HG03280 (cell line): ENCODE results near the gene TEAD1.
A peak's percentile ranks its signal among the peaks of the same experiment; 100 is the strongest.

Source experiments
- ATAC-seq: cut with Tn5 transposase; IDR thresholded peaks from one replicate; pipeline ENCODE4 v1.9.1; 2021; ENCODE audit warnings: mild to moderate bottlenecking, moderate library complexity; ENCODE audit not compliant: unreplicated experiment

Gene TEAD1

GRCh38 chr11:12761029-12761428 is 86.8 kb downstream of the TEAD1 start:
- ATAC-seq = no peak

DNA sequence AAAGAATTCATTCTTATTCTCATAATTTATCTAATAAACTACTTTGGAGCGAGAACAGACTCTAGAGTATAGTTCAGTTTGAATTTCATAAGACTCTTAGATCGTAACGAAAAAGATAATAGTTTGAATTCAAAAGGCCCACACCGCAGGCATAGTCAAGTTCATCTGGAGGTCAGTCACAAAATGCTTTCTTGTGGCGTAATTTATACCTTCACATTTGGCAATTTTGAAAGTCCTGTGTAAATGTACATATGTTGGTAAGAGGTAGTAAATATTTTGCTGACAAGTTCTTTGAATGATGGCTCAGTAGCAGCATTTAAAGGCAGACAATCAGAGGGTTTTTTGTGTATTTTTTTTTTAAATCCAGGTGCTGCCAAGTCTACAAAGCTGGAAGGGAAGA is 88.1 kb downstream of the TEAD1 start:
- no peak for ATAC-seq

DNA sequence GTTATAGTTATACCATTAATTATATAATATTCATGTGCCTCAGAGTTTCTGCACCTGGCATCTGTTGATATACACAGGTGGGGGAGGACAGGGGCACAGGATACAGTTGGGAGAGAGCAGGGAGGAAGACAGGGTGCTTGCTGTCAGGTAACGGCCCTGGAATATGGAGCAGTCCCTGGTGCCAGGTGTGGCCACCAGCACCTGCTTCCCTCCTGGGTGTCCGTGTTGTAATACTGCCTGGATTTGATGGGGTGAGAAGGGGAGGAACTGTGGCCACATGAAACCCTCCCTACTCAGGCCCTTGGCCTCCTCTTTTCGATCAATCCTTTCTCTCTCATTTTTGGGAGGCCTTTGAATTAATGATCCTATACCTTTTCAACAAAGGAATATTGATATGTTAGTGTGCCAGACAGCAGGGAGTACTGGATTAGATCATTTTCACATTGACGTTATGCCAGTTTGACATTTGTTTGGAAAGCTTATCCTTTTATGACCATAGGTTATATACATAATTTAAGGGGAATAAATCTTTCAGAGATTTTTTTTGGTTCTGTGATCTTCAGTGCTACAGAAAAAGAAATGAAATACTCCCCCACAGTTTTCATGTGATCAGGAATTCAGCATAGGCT is 88.6 kb downstream of the TEAD1 start:
- ATAC-seq = no peak

- no peak for ATAC-seq
Observed at GRCh38 chr11:12764187-12764914, 90.1 kb downstream of the TEAD1 start.

DNA sequence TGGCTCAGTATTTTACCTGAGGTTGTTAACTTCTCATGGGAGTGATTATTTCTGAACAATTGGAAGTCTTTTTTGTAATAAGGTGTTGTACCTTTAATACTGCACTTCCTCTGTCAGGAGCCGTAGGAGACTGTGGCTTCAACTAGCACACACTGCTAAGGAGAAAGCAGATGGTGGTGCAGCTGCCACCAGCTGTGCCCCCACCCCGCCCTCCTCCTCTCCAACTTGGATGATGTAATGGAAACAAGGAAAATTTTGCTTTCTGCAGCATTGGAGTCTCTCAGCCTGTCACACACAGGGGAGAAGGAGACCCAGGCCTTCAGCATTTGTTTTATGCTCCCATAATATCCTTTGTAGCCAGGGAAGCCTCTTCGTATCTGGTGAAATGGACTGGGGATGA is 91.2 kb downstream of the TEAD1 start:
- ATAC-seq = no peak

DNA sequence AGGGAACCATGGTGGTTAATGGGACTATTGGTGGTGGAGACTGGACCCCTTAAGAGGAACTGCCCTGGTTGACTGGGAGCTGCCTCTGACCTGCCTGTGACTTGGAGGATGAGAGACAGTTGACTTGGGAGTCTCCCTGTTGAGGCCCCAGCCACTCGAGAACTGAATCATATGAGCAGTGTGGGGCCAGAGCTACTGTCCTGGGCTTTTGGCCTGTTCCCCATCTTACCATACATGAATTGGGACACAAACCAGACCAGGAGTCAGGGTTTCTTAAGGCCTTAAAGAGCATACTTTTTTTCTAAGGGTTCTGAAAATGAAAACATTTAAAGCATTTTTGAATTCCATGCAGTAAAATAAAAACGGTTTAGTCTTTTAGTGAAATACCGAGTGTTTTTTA is 92.8 kb downstream of the TEAD1 start:
- no peak for ATAC-seq

- ATAC-seq = no peak
Observed at GRCh38 chr11:12767577-12767976, 93.4 kb downstream of the TEAD1 start.

- peak; percentile 52 for ATAC-seq
Observed at GRCh38 chr11:12768726-12769673, 94.8 kb downstream of the TEAD1 start.

- no peak for ATAC-seq
Observed at GRCh38 chr11:12769834-12770345, 95.7 kb downstream of the TEAD1 start.

DNA sequence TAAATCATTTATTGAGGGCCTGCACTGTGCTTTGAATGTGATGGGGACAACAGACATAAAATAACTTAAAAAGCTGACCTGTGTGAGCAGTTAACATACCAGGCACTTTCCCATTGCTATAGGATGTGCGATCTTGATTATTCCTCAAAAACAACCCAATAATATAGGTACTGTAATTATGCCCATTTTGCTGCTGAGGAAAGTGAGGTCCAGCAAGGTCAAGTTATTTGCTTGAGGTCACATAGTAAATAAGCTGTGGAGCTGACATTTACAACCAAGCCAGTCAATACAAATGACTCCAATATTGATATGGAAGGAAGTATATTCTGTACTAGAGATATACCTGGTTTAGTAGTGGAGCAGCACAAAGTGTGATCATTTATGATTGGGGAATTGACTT is 96.2 kb downstream of the TEAD1 start:
- ATAC-seq = no peak

DNA sequence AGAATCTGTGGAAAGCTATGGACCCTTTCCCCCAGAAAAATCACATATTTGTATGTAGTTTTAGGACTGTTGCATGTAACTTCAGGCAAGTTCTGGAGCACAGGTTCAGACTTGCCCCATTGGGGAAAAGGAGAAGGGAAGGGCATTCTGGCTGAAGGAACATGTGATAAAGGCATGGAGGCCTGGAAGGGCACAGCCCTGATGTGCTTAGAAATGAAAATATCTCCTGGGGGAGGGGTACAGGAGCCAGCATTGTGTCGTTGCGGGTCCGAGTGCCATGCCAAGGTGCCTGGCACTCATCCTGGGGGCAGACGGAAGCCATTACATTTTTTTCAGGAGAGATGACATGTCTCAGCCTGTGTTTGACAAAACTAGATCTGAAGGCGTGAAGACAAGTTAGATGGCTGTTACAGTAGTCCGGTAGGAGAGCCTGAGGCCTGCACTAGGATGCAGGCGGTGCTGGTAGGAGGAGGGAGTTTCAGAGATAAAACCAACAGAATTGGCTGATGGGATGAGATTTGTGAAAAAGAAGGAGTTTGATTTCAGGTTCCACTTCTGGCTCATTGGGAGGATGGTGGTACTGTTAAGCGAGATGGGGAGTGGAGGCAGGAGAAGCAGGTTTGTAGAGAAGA is 96.9 kb downstream of the TEAD1 start:
- ATAC-seq = no peak

DNA sequence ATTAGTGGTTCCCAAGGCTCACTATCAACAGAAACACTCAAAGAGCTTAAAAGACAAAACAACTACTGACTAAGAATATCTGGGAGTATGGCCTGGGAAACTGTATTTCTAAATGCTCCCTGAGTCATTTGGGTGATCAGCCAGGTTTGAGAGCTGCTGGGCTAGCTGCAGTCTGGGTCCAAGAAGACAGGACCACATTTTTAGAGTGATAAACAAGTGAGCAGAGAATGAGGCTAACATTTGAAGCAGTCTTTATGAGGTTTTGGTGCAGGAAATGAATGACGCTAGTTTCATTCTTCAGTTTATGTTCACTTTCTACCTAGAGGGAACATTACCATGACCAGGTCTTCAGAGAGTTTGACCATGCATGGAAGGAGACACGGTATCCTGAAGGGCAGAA is 97.7 kb downstream of the TEAD1 start:
- no peak for ATAC-seq

DNA sequence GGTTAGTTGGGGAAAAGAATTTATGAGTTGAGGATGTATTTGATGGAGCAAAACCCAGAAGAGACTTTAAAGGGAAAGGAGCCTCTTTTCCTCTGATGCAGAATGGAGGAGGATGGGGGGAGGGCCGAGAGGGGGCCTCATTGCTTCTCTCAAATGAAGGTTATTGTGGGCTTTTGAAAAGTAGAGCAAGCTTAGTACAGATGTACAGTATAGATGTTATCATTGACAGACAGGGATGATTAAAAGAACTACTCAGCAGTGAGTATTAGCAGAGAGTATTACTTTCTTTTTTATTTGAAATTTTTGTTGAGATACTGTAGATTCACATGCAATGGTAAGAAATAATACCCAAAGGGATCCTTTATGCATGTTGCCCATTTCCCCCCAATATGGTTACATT is 98.1 kb downstream of the TEAD1 start:
- no peak for ATAC-seq

DNA sequence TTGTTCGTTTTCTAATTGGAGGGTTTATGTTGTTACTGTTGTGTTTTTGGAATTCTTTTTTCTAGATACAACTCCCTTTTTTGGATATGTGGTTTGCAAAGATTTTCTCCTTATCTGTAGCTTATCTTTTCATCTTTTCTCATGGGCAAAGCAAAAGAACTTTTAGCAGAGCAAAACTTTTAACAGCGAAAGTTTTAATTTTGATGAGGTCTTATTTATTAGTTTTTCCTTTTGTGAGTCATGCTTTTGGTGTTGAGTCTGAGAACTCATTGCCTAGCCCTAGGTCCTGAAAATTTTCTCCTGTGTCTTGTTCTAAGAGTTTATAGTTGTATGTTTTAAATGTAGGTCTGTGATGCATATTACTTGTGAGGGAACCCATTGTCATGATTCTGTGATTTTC is 99.4 kb downstream of the TEAD1 start:
- ATAC-seq = no peak

DNA sequence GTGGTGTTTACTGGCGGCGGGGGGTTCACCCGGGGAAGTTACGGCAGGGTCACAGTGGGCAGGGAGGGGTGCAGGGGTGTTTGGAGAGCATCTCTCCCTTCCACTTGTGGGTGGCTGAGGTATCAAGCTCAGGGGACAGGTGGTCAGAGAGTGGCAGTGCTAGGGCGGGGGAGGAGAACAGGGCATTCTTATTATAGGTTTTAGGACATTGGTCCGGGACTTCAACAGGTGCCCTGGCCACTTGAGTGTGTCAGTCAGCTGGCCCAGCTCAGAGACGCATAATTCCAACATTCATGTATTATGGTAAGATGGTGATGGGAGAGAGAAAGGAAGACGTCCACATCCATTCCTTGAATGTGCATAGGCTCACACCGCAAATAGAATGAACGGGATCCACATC is 101.7 kb downstream of the TEAD1 start:
- no peak for ATAC-seq

- ATAC-seq = no peak
Observed at GRCh38 chr11:12777208-12777874, 103.1 kb downstream of the TEAD1 start.

DNA sequence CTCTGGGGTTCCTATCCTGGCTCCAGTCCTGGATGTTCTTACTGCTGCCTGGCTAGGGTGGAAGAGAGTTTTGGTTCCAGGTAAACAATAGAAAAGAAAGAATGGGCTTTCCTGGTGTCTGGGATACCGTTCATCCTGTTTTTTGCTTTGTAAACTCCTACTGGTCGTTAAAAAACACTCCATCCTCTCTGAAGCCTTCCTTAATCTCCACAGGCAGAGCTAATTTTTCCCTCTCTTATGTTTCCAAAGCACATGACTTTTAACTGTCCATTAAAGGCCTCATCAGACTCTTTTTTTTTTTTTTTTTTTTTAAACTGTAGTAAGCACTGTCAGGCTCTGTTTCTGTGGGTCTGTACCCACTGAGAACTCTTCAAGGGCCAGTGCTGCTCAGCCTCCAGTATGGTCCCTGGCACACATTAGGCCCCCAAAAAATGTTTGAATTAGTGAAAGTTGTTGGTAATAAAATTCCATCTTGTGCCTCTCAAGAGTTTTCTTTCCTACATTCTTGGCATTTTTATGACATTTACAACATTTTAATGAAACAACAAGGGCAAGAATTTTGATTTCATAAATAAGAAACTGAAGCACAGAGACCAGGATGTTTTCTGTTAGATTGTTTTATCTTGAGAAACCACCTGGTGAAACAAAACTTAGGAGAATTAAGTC is 104.2 kb downstream of the TEAD1 start:
- ATAC-seq = no peak

- ATAC-seq = no peak
Observed at GRCh38 chr11:12783765-12784164, 109.5 kb downstream of the TEAD1 start.

DNA sequence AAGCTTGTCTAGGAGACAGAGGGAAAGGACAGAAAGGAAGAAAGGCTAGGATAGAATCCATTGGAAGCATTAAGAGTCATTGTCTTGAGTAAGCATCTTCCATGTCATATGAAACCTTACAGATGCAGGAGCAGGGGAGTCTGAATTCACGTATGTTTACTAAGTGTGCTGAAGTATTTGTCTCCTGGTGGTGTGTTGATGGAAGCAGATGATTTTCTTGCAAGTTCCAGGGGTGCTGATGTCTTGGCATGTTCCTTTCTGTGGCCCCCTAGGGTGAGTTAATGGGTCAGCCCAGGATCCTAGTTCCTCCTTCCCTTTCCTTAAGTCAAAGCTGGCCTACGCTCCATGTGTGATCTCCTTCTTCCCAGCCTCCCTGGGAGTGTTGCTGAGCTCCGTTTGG is 110.2 kb downstream of the TEAD1 start:
- no peak for ATAC-seq

DNA sequence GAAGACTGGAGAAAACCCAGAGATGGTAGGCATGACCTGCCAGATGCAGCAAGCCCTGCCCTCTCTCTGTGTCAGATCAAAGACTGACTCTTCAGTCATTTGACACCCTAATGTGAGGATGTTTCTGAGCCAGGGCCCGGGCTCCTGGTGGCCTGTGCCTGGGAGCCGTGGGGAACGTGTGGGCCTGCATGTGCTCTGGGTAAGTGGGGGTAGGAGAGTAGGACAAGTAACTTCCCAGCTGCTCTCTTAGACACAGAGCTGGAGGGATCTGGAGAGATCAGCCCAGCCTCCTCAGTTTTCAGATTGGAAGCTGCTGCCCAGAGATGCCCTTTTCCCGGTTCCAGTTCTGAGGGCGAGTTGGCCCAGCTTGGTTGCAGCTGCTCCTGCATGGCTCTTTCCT is 110.8 kb downstream of the TEAD1 start:
- no peak for ATAC-seq
